GM06990 (cell line): Measurements from ENCODE around the gene TBC1D24.

Experiments used
- DNase-seq: peaks from one replicate; pipeline ENCODE4 v3.0.0-alpha.2; 2011; ENCODE audit not compliant: insufficient read length; ENCODE audit errors: extremely low read depth
- H3K27me3 ChIP-seq: replicated peaks from 2 replicates; pipeline ENCODE4 v1.6.0; 2011; ENCODE audit warnings: low read length; ENCODE audit not compliant: control insufficient read depth, insufficient read depth
- H3K36me3 ChIP-seq: 2 replicates; pipeline ENCODE4 v1.5.1; 2011; ENCODE audit warnings: low read length; ENCODE audit not compliant: control insufficient read depth, insufficient read depth
- H3K4me3 ChIP-seq: replicated peaks from 2 replicates; pipeline ENCODE4 v1.5.1; 2011; ENCODE audit warnings: low read depth, mild to moderate bottlenecking, control low read depth, low read length
- CTCF ChIP-seq: IDR thresholded peaks from 2 replicates; pipeline ENCODE4 v1.5.1; 2011; ENCODE audit warnings: low read length, control low read depth, mild to moderate bottlenecking, inconsistent platforms; ENCODE audit not compliant: insufficient read depth, poor library complexity, severe bottlenecking

TBC1D24 gene

GRCh38 chr16:2520097-2520783, 45.3 kb downstream of the TBC1D24 start, which contains the start of gene AMDHD2:
TSS of gene AMDHD2 (plus strand) at chr16:2520371. CDS start at chr16:2520459, 88 bp downstream.
- peak; percentile 88 for DNase-seq
- H3K27me3 ChIP-seq: no peaks in the 10 kb centered on the region
- no peak for TF ChIP-seq CTCF
- H3K36me3 ChIP-seq: peaks cover 19% of the 10 kb centered on the region
- H3K4me3 ChIP-seq: peak within 1 kb of the TSS; percentile 76

DNA sequence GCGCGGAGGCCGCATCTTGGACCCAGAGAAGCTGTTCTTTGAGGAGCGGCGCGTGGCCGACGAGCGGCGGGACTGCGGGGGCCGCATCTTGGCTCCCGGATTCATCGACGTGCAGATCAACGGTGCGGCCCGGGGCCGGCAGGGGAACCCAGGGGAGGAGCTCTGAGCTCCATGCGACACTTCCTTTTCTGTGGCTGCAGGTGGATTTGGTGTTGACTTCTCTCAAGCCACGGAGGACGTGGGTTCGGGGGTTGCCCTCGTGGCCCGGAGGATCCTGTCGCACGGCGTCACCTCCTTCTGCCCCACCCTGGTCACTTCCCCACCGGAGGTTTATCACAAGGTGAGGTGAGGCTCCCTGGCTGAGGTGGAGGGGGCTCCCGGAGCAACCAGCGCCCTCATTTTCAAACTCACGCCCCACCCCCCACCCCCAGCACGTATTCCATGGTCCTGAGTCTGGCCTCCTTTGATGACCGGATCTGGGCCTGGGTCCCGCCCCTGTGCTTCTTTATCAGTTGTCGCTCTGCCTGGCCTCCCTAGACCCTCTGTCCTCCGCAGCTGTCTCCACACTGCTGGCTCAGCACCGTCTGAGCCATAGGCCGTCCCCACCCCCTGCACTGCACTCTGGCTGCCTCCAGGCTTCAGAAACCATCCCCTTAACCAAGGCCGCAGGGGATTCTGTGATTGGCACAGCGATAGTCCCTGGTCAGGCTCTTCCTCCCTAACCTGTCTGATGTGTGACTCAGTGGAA, 46.0 kb downstream of the TBC1D24 start:
- Histone ChIP-seq H3K36me3 (peaks cover 19% of the 10 kb centered on the region), H3K27me3 (no peaks in the 10 kb centered on the region)

DNA sequence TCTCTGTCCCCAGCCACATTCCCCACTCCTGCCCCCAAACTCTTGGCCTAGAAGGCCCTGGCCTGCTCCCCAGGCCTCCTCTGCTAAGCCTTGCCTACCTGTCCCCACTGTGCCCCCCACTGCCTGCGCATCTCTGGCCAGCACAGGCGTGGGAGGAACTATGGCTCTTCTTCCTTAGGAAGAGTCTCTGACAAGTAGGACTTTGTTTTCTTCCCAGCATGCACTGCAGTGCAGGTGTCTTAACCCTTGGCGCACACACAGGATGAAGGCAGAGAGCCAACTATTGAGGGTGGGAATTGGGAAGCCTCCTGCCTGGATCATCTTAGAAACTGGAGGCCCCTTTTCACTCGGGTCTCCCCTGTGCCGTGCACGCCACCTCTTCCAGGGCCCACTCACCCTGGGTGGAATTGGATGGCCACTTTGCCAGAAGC, 48.9 kb downstream of the TBC1D24 start:
- no peak for DNase-seq
- no peak overlapping the region for H3K4me3 ChIP-seq
- no peaks in the 10 kb centered on the region for H3K27me3 ChIP-seq
- TF ChIP-seq CTCF: no peak
- peaks cover 28% of the 10 kb centered on the region for H3K36me3 ChIP-seq

More for the DNA sequence above, 46.0 kb downstream of the TBC1D24 start:
- DNase-seq: peak; percentile 72
- TF ChIP-seq CTCF: no peak
- peak overlapping the region; percentile 76 for H3K4me3 ChIP-seq

DNA sequence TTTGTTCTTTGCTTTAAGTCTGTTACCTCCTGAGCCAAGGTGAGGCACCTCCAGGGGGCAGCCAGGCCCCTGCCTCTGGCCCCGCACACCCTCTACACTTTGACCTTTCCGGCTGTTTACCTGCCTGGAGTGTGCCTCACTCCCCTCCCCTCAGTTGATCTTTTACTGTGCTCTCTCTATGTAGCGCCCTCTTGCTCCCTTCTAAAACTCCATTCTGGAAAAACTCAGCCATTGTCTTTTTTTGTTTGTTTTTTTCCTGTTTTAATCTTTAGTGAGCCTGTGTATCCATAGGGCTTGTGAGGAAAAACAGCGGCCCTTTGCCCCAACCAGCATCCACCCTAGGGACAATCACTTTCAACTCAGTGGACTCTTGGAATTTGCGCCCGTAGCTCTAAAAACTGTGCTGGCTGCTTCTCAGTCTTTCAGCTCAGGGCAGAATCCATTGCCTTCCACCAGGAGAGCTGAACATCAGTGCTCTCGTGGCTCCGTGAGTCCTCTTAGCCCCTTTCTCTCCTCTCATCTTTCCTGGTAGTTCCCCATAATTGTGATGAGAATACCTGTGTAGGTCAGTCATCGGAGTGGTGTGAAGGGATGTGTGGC, 49.5 kb downstream of the TBC1D24 start:
- Histone ChIP-seq H3K4me3 (no peak overlapping the region), H3K36me3 (peaks cover 29% of the 10 kb centered on the region), H3K27me3 (no peaks in the 10 kb centered on the region)
- TF ChIP-seq CTCF: no peak
- no peak for DNase-seq

GRCh38 chr16:2526135-2526534, 51.2 kb downstream of the TBC1D24 start:
- Histone ChIP-seq H3K27me3 (no peaks in the 10 kb centered on the region), H3K36me3 (peaks cover 31% of the 10 kb centered on the region), H3K4me3 (no peak overlapping the region)

More at GRCh38 chr16:2526135-2526534, 51.2 kb downstream of the TBC1D24 start:
- TF ChIP-seq CTCF: no peak
- DNase-seq: no peak
